MV-4-11 (cell line): ENCODE data around the gene INPP4B.

Experiments
- DNase-seq: peaks from one replicate; lab custom pipeline; 2025; lab: John Stamatoyannopoulos, UW

INPP4B gene

GRCh38 chr4:142287371-142287770 lies 558.7 kb downstream of the INPP4B start:
- no peak for DNase-seq

DNA sequence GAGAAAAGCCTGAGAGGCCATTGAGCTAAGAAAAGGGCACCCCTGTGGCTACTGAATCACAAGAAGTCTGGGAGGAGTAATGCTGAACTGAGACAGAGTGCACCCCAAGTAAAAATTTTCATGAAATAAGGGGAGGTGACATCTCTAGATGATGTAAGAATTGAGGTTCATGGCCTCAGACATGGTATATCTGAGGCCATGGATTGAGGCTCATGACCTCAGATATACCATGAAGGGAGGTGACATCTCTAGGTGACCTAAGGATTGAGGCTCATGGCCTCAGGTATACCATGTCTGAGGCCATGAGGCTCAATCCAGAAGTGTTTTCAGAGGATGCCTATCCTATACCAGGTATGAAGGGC lies 560.9 kb downstream of the INPP4B start:
- no peak for DNase-seq

DNA sequence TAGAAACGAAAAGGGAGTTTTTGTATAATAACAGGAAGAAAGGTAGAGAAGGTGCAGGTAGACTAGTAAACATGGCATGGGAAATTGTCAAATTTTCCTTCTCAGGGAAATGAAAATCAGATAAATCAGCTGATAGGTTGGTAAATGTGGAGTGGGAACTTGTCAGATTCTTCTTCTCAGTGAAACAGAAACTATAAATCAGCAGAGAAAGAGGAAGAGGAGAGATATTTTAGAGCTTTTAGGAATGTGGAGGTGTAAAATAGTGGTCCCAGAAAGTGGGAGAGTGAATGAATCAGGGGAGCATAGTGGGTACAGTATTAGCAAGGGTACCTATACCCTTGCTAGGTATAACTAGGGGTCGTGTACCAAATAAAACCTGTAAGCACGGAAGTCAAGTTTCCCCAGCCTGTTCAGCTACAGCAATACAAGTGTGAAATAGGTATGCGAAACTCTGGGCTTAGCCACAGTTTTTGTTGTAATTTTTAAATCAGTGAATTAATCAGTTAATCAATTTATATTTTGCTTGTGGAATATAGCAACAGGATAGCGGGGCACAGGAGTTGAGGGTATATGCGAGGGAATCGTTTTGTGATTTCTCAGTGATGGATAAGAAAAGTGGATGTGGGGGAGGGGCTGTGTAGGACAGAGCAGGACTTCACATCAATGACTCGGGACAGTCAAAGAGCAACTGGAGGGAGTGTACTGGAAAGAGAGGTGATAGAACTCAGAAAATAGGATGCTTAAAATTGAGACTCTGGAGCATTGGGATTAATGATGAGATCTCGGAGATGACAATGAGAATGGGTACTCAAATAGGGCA lies 561.5 kb downstream of the INPP4B start:
- no peak for DNase-seq

GRCh38 chr4:142282870-142283431 lies 563.1 kb downstream of the INPP4B start:
- DNase-seq, result no peak

- no peak for DNase-seq
Measured at GRCh38 chr4:142281999-142282398, 564.1 kb downstream of the INPP4B start.

DNA sequence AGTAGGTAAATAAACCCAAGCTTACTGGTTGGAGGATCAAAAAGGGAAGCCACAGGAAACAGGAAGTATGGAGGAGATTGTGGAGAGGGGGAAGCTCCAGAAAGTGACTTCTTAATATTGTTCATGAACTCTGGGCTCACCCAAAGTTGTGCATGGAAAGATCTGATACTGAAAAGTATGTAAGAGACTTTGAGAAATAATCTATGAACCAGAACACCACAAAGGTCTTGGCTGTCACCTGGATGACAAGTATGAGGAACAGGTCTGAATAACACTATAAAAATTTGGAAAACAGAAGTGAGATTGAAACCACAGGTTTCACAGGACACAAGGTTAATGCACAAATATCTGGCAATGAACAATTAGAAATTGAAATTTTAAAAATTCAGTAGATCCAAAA lies 567.4 kb downstream of the INPP4B start:
- no peak for DNase-seq

DNA sequence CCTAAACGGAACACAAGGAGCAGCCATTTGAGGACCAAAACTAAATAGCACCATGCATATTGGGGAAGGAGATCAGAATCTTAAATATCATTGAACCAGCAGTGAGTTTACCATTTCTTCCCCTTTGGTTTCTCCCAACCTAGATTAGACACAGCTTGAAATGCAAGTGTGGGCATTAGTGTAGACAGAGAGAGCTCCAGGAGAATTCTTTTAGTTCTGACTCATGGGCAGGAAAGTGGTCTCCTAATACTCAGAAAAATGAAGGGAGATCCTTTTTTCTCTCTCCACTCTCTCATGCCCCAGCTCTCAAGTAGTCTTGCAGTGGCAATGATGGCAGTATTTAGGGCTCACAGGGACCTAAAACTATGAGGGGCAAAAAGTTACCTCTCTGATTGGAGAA lies 567.9 kb downstream of the INPP4B start:
- no peak for DNase-seq

DNA sequence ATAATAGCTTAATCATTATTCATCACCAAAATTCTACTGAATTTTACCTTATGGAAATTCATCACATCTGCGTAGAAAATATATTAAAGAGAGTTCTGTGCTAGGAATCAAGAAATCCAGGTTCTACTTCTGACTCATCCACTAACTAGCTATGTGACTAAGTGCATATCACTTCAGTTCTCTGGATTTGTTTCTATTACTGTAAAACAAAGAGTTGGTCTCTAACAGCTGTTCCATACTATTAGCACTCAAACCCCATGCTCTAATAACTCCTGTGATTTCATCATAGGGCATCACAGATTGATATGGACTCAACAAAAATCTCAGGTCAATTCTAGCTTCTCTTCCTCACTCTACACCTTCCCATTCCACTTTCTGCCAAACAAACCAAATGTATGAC lies 572.0 kb downstream of the INPP4B start:
- DNase-seq, result no peak

GRCh38 chr4:142272452-142272851 lies 573.6 kb downstream of the INPP4B start:
- no peak for DNase-seq

- no peak for DNase-seq
Measured at GRCh38 chr4:142271832-142272231, 574.3 kb downstream of the INPP4B start.

DNA sequence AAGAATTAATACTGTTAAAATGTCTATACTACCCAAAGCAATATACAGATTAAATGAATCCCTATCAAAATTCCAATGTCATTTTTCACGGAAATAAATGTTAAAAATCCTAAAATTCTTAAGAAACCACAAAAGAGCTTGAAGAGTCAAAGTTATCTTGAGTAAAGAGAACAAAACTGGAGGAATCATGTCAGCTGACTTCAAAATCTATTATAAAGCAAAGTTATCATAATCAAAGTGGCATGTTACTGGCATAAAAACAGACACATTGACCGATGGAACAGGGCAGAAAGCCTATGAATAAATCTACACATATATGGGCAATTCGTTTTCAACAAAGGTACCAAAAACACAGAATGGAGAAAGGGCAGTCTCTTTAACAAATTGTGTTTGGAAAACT lies 579.0 kb downstream of the INPP4B start:
- DNase-seq, result no peak

DNA sequence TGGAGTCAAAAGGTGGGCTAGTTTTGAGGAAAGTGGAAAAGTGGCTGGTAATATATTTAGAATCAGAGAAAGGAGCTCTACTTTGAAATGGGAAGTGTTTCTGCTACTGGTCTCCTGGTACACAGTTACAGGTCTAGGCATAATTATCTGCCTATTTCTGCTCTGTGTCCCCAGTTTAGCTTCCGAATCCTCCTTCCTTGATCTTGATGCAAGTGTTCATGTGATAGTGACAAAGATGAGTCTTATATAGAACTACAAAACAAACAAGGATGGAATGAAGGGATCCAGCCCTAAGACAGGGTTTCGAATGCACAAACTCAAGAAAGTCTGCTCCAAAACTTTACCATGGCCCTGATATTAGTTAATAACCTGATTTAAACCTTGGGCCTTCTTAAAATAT lies 580.2 kb downstream of the INPP4B start:
- DNase-seq, result no peak

- no peak for DNase-seq
Measured at GRCh38 chr4:142265536-142265935, 580.6 kb downstream of the INPP4B start.

GRCh38 chr4:142264961-142265360 lies 581.1 kb downstream of the INPP4B start:
- no peak for DNase-seq

GRCh38 chr4:142262956-142263355 lies 583.1 kb downstream of the INPP4B start:
- no peak for DNase-seq

DNA sequence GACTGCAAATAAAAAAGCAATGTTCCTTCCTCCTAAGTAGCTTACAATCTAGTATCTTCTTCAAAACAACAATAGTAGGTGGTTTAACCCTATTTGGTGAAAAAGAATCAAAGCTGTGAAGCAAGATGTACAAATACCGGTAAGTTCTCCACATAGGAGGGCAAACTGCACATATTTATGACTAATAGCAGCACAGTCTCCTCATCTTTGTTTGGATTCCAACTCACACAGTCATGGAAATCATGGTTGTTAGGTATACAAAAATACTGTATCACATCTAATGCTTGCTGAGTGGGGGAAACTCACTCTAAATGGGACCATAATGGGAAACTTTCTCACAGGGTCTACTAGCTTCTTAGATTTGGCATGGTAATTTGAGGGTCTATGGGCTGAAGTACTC lies 597.2 kb downstream of the INPP4B start:
- DNase-seq, result no peak

GRCh38 chr4:142243255-142243654 lies 602.8 kb downstream of the INPP4B start:
- DNase-seq, result no peak

DNA sequence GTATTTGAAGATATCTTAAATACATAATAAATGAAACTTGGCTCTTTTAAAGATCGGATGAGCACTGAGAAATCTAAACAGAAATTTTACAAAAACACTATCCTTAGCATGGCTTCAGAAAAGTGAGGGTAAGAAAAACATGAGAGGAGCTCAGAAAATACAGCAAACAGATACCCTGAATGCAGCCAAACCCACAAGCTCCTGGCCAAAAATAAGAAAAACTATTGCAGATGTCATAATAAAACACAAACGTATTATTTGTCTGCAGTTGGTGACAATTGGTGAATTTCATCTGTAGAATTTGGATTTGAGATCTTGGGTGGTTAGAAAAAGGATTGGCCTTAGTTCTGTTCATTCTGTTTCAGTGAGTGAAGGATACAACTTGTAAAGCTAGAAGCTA lies 603.9 kb downstream of the INPP4B start:
- no peak for DNase-seq

GRCh38 chr4:142238589-142238988 lies 607.5 kb downstream of the INPP4B start:
- no peak for DNase-seq

GRCh38 chr4:142236268-142236667 lies 609.8 kb downstream of the INPP4B start:
- DNase-seq, result no peak

GRCh38 chr4:142231787-142232186 lies 614.3 kb downstream of the INPP4B start:
- DNase-seq, result no peak

DNA sequence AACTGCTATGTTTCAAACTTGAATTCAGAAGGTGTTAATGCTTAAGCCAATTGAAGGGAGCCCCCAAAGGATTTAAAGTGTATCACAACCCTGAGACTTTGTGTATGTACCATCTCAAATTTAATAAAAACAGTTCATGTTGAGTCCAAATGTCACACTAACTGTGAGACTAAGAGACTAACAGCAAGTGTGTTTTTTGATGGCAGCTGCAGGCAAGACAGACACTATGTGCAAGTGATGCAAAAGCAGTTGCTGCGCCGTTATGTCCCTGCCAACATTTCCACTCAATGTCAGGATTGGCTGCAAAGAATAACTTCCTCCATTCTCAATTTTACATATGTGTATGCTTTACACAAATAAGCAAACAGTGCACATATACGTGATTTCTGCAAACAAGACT lies 615.1 kb downstream of the INPP4B start:
- no peak for DNase-seq

DNA sequence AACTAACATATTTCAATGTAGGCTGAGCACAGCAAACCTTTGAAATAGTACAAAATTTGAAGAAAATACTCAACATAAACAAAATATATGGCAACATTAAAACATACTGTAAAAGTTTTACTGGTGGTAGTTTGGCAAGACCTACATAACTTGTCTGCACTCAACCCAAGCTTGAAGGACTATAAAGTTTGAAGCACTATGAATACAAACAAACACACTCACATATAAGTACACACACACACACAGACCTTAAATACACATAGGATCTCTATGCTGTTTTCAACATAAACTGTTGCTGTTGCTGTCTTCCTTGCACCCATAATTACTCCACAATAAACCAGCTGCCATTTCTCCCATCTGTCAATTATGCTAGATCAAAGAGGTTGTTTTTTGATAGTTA lies 620.1 kb downstream of the INPP4B start:
- DNase-seq, result no peak

GRCh38 chr4:142222127-142222526 lies 624.0 kb downstream of the INPP4B start:
- DNase-seq, result no peak
